Stimulated activated naive CD8-positive, alpha-beta T cell treated with anti-CD3 and anti-CD28 coated beads, Interleukin-15, Interleukin-2, amounts not matched to agents 100 U/mL and 50 U/mL, for 24 hours (primary cell): ENCODE results near the gene CCDC180.
"Not testable (repeated sequence)": the region's sequence is repeated elsewhere in the genome, so short reads cannot be mapped to it uniquely, and the experiment has no call there.

Source experiments
- ATAC-seq: fragments of 150-1000 bp; cut with Tn5 transposase; one replicate; pipeline ENCODE4 v1.10.0; 2021
- DNase-seq: peaks from one replicate; pipeline ENCODE4 v3.0.0; 2021

The CCDC180 gene

GRCh38 chr9:97311798-97312500, 4.5 kb downstream of the CCDC180 start:
- no peak for ATAC-seq
- DNase-seq = no peak

GRCh38 chr9:97312556-97312955, 5.1 kb downstream of the CCDC180 start:
- ATAC-seq (no peak), DNase-seq (no peak)

GRCh38 chr9:97313243-97313642, 5.8 kb downstream of the CCDC180 start:
- DNase-seq (no peak), ATAC-seq (no peak)

- ATAC-seq = no peak
- no peak for DNase-seq
Measured at GRCh38 chr9:97313746-97314145, 6.3 kb downstream of the CCDC180 start.

GRCh38 chr9:97314503-97314902, 7.0 kb downstream of the CCDC180 start:
- ATAC-seq = no peak
- no peak for DNase-seq

GRCh38 chr9:97315550-97315949, 8.1 kb downstream of the CCDC180 start:
- DNase-seq (no peak), ATAC-seq (no peak)

- no peak for DNase-seq
- ATAC-seq = no peak
Measured at GRCh38 chr9:97316904-97317303, 9.4 kb downstream of the CCDC180 start.

- no peak for ATAC-seq
- no peak for DNase-seq
Measured at GRCh38 chr9:97318433-97318832, 11.0 kb downstream of the CCDC180 start.

GRCh38 chr9:97319395-97319794, 11.9 kb downstream of the CCDC180 start:
- ATAC-seq (no peak), DNase-seq (no peak)

GRCh38 chr9:97320080-97320642, 12.7 kb downstream of the CCDC180 start:
- DNase-seq = no peak
- no peak for ATAC-seq

GRCh38 chr9:97321251-97321650, 13.8 kb downstream of the CCDC180 start:
- ATAC-seq = no peak
- DNase-seq = no peak

- ATAC-seq = no peak
- DNase-seq = no peak
Measured at GRCh38 chr9:97321691-97322090, 14.2 kb downstream of the CCDC180 start.

- ATAC-seq (no peak), DNase-seq (no peak)
Measured at GRCh38 chr9:97322105-97322504, 14.6 kb downstream of the CCDC180 start.

GRCh38 chr9:97324954-97325353, 17.5 kb downstream of the CCDC180 start:
- no peak for ATAC-seq
- DNase-seq = no peak

- ATAC-seq = no peak
- DNase-seq = no peak
Measured at GRCh38 chr9:97327562-97327961, 20.1 kb downstream of the CCDC180 start.

GRCh38 chr9:97332993-97333392, 25.5 kb downstream of the CCDC180 start:
- ATAC-seq (no peak), DNase-seq (no peak)

- not testable (repeated sequence) for DNase-seq, ATAC-seq
Measured at GRCh38 chr9:97335622-97336021, 28.2 kb downstream of the CCDC180 start.

GRCh38 chr9:97348871-97349270, 41.4 kb downstream of the CCDC180 start:
- DNase-seq (no peak), ATAC-seq (no peak)

- ATAC-seq (no peak), DNase-seq (no peak)
Measured at GRCh38 chr9:97349400-97349799, 41.9 kb downstream of the CCDC180 start.

- DNase-seq = no peak
- no peak for ATAC-seq
Measured at GRCh38 chr9:97354637-97355036, 47.2 kb downstream of the CCDC180 start.

- DNase-seq (no peak), ATAC-seq (no peak)
Measured at GRCh38 chr9:97357056-97357455, 49.6 kb downstream of the CCDC180 start.
